Activated T-cell treated with anti-CD3 and anti-CD28 coated beads for 48 hours (primary cell): Measurements from ENCODE around the gene ULBP3.

Experiments used
- DNase-seq: peaks from one replicate; pipeline ENCODE4 v3.0.0-alpha.2; 2020; ENCODE audit warnings: low read depth

ULBP3 gene

GRCh38 chr6:150068720-150069648 is at the start of gene ULBP3:
ULBP3 (minus strand) TSS chr6:150069121; CDS start chr6:150069066, 55 bp downstream.
- peak; percentile 71 for DNase-seq

- no peak for DNase-seq
Measured at GRCh38 chr6:150118627-150119026, 49.7 kb upstream of the ULBP3 start.

- DNase-seq = no peak
Measured at GRCh38 chr6:150118203-150118602, 49.3 kb upstream of the ULBP3 start.

- DNase-seq = no peak
Measured at GRCh38 chr6:150116200-150116800, 47.4 kb upstream of the ULBP3 start.

- no peak for DNase-seq
Measured at GRCh38 chr6:150115769-150116168, 46.8 kb upstream of the ULBP3 start.

- DNase-seq = no peak
Measured at GRCh38 chr6:150112233-150112632, 43.3 kb upstream of the ULBP3 start.

GRCh38 chr6:150102750-150103270 is 33.9 kb upstream of the ULBP3 start:
- DNase-seq = no peak

- no peak for DNase-seq
Measured at GRCh38 chr6:150100745-150101144, 31.8 kb upstream of the ULBP3 start.

- no peak for DNase-seq
Measured at GRCh38 chr6:150099953-150100352, 31.0 kb upstream of the ULBP3 start.

- no peak for DNase-seq
Measured at GRCh38 chr6:150099546-150099945, 30.6 kb upstream of the ULBP3 start.

- DNase-seq = no peak
Measured at GRCh38 chr6:150098155-150098554, 29.2 kb upstream of the ULBP3 start.

GRCh38 chr6:150093397-150093796 is 24.5 kb upstream of the ULBP3 start:
- DNase-seq = no peak

- DNase-seq = no peak
Measured at GRCh38 chr6:150091476-150091875, 22.6 kb upstream of the ULBP3 start.

- DNase-seq = no peak
Measured at GRCh38 chr6:150090328-150090727, 21.4 kb upstream of the ULBP3 start.

GRCh38 chr6:150088481-150089154 is 19.7 kb upstream of the ULBP3 start:
- DNase-seq = no peak

GRCh38 chr6:150087336-150087735 is 18.4 kb upstream of the ULBP3 start:
- DNase-seq = no peak

GRCh38 chr6:150086026-150086425 is 17.1 kb upstream of the ULBP3 start:
- DNase-seq = no peak

- no peak for DNase-seq
Measured at GRCh38 chr6:150084426-150084825, 15.5 kb upstream of the ULBP3 start.

- no peak for DNase-seq
Measured at GRCh38 chr6:150083839-150084238, 14.9 kb upstream of the ULBP3 start.

- DNase-seq = no peak
Measured at GRCh38 chr6:150081702-150082101, 12.8 kb upstream of the ULBP3 start.

GRCh38 chr6:150079604-150080003 is 10.7 kb upstream of the ULBP3 start:
- DNase-seq = no peak

GRCh38 chr6:150078788-150079187 is 9.9 kb upstream of the ULBP3 start:
- no peak for DNase-seq
